CD4-positive, alpha-beta T cell treated with Interleukin-17A for 1 hour (primary cell): Measurements from ENCODE around the gene NR2F1-AS1.

Experiments used
- DNase-seq: peaks from one replicate; pipeline ENCODE4 v3.0.0-alpha.2; 2020

NR2F1-AS1 gene

GRCh38 chr5:93603078-93603792 is 22.2 kb upstream of the NR2F1-AS1 start:
- DNase-seq, result no peak

DNA sequence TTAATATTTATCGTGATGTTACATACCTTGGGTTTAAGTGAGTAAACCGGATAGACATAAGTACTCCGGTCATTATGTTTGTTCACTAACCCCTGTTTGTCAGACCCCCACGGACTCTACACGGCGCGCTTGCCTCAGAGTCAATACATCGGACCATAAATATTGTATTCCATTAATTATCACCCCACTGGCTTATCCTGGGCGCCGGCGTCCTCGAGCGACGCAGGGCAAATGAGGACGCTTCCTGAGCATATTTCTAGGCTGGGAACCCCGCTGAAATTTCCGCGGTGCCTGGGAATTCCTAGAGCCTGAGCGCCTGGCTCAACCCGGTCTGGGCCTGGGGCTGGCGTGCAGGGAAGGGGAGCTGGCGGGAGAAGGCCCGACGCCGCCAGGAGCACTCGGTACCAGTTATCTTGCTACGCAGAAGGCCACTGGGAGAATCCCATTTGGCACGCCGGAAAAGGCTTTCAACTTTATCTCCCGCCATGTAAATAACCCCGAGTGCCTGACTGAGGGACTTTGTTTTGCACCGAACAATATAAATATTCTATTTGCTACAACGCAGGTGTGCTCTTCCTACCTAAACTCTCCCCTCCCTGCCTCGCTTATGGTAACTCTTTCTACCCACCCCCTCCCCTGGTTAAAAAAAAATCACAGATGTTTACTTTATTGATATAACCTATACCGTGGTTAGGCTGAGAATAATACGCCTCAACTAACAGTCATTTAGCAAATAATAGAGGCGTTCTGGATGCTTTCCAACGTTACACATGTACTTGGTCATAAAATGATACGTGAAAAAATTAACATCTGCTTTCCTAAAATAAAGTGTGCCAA is 21.4 kb upstream of the NR2F1-AS1 start:
- no peak for DNase-seq

- no peak for DNase-seq
These were observed 20.8 kb upstream of the NR2F1-AS1 start for GRCh38 chr5:93601802-93602155.

GRCh38 chr5:93601071-93601801 is 20.2 kb upstream of the NR2F1-AS1 start:
- no peak for DNase-seq

DNA sequence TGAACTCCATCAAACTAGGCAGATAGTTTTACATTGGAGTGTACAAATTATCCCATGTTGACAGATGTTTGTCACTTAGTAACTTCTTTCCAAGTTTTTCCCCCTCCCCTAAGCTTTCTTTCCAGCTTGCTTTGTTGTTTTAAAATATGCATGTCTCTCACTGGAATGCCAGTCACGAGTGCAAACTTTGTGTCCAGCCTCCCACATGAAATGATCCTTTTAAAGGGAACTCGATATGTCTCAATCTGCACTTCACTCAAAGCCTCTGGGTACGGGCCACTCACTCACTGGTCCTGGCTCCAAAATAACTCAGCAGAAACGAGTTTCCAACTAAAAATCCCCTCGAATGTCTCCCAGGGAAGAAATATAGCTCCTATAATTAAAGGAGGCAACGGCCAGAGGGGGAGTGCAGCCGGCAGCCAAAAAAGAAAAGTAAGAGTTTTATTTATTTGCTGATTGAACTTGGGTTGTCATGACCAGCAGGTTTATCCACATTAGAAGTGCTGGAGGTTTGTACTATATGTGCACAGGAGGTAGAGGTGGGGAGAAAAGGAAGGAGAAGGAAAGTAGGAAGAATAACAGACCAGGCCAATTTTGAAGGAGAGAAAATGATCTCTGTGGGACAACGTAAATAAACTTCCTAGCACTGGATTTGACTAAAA is 19.5 kb upstream of the NR2F1-AS1 start:
- DNase-seq, result no peak

- DNase-seq, result no peak
These were observed 18.5 kb upstream of the NR2F1-AS1 start for GRCh38 chr5:93599399-93600120.

GRCh38 chr5:93599001-93599379 is 18.0 kb upstream of the NR2F1-AS1 start:
- no peak for DNase-seq

DNA sequence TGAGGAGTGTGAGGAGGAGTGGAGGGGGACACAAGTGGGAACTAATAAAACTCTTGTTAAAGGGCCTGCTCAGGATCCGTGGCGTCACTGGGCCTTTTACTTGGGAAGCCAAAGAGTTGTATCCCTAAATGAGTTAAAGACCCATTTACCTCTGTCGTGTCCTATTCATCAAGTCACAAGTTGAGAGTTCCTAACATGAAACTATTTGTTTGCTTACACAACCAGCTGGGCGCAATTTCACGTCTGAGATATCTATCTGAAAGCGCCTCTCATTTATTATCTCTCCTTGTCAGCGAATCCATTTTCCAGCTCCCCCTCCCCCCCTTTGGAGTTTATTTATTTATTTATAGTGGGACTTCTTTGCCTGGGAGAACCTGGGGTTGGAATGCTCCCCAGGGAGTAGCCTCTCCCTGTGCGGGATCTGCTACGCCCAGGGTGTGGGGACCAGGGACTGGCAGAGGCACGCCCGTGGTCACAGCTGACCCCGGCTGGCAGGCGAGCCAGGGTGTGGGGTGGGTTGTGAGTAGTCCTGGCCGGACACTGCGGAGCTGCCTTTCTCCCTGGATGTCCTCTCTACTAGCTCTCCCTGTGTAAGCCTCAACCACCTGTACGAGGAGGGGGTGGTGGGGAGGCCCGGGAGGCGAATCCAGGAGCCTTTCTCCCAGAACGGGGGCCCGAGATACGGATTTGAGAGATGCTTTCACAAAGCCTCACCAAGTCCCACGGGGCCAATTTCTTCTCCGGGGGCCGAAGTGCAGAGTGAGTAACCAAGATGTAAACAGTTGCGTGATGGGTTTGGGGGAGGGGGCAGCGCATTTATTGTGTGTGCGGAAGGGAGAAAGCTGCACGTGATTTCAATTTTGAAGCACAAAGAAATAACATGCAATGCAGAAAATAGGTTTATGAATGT is 17.3 kb upstream of the NR2F1-AS1 start:
- DNase-seq, result no peak

GRCh38 chr5:93596676-93597490 is 15.9 kb upstream of the NR2F1-AS1 start:
- no peak for DNase-seq

- no peak for DNase-seq
These were observed 15.3 kb upstream of the NR2F1-AS1 start for GRCh38 chr5:93596310-93596675.

- DNase-seq, result no peak
These were observed 14.6 kb upstream of the NR2F1-AS1 start for GRCh38 chr5:93595420-93596147.

DNA sequence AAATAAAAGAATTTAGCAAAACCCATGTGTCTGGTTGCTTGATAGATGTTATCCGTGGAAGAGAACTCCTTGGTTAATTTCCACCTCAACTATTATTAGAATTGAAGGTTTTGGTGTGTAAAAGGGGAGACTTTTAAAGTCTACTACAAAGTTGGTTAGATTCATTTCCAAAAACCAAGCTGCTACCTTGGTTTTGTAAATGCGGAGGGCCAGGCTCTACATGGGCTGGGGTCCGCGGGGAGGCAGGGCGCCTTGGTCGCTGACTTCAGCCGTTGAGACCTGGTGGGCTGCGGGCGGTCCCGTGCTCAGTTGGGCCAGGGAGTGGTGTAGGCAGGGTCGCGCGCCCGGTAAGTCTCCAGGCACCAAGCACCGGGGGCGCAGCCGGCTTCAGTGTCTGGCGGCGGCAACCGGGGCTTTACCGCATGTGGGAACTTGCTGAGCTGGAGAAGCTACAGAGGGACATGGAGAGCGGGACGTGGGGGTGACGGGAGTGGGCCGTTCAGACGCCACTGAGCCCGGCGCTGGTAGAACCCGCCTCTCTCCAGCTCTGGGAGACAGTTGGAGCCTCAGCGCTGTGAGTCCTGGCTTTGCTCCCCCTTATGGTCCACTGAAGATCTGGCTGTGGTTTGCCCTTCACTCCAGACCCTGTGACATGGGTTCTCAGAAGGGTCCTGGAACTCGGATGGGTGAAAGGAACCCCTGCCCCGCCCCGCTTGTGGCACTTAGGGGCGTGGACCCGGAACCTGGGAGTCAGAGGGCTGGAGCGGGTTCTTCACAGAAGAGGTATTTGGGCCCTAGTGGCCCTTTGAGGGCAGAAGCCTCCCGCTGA is 13.8 kb upstream of the NR2F1-AS1 start:
- no peak for DNase-seq

- no peak for DNase-seq
These were observed 12.6 kb upstream of the NR2F1-AS1 start for GRCh38 chr5:93593476-93594131.

GRCh38 chr5:93592883-93593282 is 11.9 kb upstream of the NR2F1-AS1 start:
- DNase-seq, result no peak

GRCh38 chr5:93591323-93591945 is 10.4 kb upstream of the NR2F1-AS1 start:
- DNase-seq, result no peak

DNA sequence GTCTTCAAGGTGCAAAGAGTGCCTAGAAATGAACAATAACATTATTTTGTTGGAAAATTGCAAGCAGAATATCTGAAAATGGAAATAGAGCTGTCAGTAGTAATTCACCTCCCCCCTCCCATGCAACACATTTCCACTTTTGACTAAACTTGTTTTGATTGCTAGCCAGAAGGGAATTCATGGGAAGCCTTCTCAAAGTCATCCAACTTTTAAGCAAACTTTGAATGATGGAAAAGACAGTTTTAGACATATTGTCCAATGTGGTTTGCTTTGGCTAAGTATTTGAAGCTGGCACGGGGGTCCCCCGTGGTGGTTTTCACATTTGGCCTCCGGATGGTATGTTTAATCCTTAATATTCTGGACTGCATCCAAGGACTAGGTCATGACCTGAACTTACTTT is 9.5 kb upstream of the NR2F1-AS1 start:
- no peak for DNase-seq

GRCh38 chr5:93589829-93590215 is 8.8 kb upstream of the NR2F1-AS1 start:
- no peak for DNase-seq
